Stimulated activated CD8-positive, alpha-beta memory T cell treated with anti-CD3 and anti-CD28 coated beads, Interleukin-7, amount 100 ng/mL, for 48 hours (primary cell): ENCODE data around the gene CAMK1G.
A peak's percentile ranks its signal among the peaks of the same experiment; 100 is the strongest.

Experiments
- DNase-seq, 2 donors: peaks; one replicate each; pipeline ENCODE4 v3.0.0-alpha.2; 2020; ENCODE audit warnings: low read depth in 1 of 2; ENCODE audit errors: extremely low read depth in 1 of 2

Gene CAMK1G

DNA sequence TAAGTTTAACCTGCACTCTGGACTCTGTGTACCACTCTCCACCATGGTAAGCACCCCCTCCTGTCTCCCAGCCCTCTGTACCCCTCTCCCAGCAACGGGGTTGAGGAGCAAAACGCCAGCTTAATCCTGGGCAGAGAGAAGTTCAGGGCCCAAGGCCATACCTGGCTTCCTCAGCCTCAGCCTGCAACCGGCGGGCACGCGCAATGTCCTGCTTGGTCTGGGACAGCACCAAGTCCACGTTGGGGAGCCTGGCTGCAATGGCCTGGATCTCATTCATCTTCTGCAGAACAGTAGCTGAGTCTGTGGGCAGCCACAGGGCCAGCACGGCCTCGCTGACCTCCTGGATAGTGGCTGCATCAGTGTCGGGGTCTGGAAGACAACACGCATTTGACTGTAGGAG is 34.8 kb downstream of the CAMK1G start:
- DNase-seq, result no peak

DNA sequence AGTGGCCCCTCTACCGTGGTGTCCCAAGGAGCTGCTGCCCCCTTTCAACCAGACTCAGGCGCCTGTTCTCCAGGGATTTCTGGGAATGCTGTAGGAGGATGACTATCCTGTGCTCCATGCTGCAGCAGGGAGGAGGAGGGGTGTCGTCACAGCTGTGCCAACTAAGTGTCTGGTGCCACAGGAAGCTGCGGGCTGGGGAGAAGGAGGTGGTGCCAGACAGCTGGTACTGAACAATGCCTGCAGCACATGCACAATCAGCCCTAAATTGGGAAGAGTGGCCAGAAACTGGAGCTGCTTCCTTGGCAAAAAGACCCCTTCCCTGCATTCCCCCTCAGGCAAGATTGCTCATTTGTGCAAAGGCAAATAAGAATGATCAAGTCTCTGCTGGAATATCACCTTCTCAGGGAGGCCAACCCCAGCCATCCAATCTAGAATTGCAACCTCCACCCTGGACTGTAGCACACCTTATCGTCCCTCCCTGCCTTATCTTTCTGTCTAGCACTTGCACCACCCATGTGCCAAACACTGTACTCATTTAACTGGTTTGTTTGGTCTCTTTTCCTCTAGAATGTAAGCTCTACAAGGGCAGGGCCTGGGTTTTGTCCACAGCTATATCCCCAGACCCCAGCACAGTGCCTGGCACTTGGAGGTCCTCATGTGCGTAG is 35.4 kb downstream of the CAMK1G start:
- DNase-seq, result no peak

DNA sequence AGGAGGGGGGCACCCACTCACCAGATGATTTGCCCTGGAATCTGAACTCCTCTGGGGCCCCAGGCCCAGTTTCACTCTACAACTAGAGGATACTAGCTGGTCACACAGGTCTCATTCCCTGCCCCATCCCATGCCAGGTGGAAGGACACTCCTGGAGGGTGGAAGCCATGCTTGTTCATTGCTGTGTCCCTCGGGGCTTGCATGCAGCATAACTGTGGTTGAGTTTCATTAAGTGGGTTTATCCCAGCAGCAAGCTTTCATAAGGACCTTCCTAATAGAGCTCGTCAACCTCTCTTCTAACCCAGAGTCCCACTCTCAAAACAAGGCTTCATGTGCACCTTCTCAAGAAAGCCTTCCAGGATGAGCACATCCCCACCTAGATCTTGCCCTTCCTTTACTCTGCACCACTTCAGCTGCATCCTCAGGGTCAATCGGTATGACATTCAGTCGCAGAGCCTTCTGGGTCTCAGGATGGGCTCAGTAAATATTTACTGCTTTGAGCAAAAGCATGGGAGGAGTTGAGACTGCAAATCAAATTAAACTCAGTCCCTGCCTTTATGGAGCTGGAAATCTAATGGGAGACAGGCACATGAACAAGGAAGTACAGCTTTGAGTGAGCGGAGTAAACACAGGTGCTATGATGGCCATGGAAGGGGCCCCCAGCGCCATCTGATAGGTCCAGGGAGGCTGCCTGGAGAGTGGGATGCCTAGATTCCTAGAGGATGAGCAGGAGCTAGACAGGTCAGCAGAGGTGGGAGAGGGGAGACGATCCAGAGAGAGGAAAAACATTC is 36.4 kb downstream of the CAMK1G start:
- DNase-seq, result no peak

DNA sequence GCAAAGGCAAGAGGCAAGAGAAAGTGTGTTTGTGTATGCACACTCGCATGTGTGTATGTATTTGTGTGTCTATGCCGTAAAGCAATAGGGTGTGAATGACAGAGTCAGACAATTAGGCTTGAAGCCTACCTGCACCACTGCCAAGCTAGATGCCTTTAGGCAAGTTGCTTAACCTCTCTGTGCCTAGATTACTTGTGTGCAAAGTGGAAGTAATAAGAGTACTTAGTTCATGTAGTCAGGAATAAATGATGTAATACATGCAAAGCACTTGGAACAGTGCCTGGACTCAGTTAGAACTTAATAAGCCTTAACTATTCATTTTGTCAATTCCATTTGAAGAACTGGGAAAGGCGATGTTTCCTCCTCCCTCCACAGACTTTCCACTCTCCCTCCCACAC is 37.0 kb downstream of the CAMK1G start:
- DNase-seq, result no peak

DNA sequence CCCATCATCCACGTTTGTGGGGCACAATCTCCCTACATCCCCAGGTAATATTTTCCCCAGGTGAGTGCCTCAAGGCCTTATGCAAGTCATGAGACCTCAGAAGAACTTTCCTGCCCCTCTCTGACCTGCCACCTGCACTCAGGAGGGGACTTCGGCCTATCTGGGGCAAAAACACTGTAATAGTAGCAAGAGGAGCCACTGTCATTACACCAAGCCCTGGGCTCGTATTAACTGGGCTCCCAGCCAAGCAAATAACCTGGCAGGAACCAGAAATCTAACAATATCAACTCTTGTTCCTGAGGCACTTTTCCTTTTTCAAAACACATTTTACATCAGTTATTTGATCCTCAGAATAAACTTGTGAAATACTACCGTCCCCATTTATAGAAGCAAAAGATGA is 37.8 kb downstream of the CAMK1G start:
- no peak for DNase-seq

DNA sequence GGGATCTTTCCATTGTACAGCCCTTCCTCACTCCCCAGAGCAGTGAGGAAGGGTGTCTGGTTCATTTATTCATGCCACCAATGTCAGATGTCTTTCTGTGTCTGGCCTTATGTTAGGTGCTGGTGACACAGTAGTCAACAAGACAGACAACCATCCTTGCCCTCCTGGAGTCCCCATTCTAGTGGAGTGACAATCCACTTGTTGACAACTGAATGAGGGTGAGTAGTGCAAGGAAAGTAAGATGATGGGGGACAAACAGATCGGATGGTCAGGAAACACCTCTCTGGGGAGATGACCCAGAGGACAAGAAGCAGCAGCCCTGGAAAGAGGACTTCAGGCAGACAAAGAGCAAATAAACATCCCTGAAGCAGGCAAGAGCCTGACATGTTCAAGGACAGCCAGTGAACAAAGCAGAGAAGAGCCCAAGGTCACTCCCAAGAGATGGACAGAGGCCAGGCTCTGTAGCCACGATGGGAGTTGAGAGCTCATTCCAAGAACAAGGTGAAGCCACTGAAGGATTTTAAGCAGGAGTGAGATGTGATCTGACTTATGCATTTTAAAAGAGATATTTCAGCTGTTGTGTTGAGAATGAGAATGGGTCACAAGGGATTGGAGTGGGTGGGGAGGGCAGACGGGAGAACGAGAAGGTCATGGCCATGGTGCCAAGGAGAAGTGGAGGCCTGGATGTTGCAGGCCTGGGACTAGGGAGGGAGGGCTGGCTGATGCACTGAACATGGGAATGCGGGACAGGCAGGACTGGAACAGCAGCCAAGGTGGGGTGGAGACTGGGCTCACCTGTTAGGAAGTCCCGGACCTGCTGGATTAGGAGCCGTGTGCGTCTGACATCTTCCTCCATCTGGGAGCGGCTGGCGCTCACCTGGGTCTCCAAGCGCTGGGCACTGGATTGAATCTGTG is 38.5 kb downstream of the CAMK1G start:
- no peak for DNase-seq

DNA sequence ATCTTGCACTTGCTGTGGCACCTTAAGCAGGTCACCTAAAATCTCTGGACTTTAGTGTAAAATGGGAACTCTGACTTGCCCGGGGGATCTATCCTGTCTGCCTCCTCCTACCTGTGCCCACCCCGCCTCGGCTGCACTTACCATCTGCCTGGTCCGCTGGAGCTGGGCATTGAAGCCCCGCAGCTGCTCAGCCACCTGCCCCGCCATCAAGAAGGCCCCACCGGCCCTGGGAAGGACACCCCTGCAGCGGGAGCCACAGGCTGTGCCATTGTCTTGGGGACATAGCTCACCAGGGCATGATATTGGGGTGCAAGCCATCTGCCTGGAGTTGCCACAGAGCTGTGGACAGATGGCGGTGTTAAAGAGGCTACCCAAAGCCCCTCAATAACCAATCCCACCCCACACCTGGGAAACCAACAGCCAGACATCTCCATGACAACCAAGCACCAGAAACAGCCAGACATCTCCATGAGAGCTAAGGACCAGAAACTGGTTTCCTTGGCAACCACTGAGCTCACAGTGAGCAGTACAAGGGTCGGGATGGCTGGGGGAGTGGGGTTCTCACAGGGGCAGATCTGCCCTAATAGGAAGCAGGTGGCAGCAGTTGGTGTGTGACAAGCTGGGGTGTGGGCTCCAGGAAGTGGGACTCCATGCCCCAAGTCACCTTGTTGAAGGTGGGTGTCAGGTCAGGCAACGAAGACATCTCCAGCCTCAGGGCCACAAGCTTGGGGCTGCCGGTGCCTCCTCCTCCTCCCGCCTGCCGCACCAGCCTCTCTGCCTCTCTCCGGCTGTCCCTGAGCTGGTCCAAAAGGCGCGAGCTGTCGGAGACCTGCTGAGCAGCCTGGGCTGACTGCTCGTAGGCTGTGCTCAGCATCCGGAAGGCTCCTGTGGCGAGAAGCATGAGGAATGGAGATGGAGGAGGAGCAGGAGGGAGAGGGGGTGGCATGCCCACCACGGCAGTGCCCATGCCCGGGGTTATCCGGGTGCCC is 39.6 kb downstream of the CAMK1G start:
- no peak for DNase-seq

DNA sequence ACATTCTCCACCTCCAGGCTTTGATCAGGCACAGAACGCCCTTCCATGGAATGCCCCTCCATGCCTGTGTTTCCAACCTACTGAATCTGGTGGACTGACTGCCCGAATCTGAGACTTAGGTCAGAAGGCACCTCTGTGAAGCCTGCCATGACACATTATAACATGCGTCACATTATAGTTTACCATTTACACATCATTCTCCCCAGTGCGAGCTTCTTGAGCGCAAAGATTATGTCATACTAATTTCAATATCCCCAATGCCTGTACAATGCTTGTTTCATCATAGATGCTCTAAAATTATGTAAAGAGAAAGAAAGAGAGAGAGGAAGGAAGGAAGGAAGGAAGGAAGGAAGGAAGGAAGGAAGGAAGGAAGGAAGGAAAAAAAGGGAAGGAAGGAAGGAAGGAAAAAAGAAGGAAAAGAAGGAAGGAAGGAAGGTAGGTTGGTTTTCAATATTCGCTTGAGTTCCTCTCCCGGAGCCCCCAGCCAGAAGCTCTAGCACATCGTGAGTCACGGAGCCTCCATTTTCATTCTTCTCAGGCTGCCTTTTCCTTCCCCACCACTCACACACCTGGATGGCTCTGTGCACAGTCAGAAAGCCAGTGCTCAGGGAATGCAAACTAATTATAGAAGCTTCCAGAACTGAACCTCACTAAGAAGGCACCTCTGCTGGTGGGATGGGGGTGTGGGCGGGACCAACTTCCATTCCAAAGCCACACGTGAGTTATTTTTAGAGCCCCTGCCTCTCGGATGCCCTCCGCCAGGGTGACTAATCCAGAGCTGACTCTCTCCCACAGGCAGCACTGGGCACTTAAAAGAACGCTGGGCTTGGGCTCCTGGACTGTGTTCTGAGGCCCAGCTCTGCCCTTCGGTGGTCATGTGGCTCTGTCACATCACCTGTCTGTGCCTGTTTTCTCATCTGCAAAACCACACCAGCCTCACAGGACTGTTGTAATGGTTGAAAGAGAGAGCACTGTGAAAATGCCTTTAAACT is 41.3 kb downstream of the CAMK1G start:
- no peak for DNase-seq

DNA sequence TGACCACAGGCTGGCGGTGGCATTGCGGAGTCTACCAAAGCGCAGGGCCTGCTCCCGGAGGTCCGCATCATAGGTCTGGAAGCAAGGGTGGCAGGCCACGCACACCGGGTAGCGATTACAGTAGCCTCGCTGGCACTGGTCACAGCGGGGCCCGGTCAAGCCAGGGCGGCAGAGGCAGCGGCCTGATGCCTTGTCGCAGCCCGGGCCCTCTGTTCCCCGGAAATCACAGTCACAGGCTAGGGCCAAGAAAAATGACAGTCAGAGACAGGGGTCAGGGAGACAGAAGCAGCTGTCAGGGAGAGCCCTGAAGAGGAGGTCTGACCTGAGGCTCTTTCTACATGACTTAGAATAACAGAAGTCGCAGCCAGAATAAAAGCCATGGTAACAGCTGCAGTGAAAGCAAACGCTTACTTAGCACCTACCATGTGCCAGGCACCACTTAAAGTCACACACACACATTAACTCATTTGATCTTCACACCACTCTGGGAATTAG is 42.3 kb downstream of the CAMK1G start:
- no peak for DNase-seq

DNA sequence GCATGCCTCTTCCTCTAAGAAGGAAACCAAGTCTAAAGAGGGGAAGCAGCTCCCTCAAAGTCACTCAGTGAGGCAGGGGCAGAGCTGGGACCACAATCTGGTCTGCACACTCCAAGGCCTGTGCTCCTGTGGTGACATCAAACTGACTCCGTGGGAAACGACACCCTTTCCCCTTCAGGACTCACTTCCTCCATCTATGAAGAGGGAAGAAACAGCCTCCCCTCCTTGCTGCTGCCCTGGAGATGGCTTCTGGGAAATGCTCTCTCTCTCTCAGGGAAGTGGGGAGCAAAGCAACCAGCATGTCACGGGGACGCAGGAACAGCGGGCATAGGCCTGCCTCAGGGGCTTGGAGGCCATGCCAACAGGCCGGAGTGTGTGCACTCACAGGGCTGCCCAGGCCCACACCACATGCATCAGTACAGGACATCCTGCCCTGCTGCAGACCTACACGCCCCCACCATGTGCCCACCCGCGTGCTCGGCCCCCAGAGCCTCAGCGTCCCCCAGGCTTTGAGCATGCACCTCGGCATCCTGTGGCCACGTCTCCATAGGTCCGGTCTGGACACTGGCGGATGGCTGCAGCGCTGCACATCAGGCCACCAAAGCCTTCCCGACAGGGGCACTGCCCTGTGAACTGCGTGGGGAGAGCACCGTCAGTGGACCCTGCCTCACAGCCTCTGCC is 43.0 kb downstream of the CAMK1G start:
- DNase-seq, result no peak

DNA sequence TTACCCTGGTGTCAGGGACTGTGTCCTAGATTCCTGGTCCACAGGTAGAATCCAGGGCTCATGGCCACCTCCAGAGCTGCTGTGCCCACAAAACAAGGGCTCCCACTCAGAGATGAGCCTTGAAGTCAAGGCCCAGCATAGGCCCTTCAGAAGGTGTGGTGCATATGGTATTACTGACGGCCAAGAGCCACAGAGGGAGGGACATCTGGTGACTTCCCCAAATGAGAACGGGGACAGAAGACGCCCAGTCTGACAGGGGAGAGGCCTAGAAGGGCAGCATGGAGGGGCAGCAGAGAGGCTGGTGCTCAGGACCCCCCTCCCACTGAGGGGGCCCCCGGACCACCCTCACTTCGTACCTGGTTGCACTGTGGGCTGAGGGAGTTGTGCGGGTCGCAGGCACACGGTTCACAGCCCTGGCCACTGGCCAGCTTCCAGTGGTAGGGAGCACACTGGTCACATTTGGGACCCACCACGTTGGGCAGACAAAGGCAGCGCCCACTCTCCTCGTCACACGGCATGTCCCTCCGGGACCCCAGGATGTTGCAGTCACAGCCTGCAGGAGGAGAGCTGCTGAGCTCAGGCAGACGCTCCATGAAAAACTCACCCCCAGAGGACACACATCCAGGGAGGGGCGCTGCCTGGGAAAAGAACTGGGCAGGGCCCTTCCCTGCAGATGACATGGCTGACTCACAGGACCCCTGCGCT is 43.7 kb downstream of the CAMK1G start:
- DNase-seq, result no peak

DNA sequence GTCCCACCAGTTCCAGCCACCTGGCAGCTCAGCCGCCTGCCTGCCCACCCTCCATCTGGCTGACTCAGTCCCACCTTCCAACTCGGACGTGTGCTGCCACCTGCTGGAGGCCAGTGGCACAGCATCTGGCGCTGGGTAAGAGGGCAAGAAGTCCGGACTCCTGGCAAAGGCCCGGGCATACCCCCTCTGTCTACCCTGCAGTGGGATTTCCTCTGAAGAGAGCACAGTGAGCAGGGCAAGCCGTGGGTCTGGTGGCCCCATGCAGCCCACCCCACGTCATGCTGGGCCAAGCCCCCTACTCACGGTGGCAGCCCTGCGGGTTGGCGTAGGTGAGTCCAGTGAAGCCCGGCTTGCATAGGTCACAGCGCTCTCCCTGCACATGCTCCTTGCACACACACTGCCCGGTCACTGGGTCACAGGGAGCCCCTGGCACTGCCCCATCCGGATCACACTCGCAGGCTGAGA is 44.2 kb downstream of the CAMK1G start:
- DNase-seq, result peak; percentile 62 to 63

DNA sequence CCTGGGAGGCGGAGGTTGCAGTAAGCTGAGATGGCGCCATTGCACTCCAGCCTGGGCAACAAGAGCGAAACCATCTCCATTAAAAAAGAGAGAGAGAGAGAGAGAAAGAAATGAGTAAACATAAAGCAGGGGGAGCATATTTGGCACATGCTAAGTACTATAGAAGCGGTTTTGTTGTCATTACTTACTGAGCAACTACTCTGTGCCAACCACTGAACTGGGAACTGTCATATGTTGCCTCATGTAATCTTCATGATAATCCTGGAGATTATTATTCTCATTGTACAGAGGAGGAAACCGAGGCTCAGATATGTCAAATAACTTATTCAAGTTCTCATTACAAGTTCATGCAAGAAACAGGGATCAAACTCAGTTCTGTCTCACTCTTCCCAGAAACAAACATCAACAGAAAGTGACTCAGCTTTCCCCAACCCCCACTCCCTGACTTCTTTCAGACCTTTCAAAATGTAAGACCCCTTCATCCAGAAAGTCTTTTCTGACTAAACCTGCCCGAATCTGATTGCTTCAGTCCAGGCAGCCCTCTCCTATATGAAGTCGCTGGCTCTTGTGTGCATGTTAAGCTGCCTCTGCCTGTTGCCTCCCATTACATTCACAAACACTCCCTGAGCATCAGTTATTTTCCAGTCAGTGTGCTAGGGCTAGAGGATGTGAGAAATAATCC is 45.2 kb downstream of the CAMK1G start:
- DNase-seq, result no peak

DNA sequence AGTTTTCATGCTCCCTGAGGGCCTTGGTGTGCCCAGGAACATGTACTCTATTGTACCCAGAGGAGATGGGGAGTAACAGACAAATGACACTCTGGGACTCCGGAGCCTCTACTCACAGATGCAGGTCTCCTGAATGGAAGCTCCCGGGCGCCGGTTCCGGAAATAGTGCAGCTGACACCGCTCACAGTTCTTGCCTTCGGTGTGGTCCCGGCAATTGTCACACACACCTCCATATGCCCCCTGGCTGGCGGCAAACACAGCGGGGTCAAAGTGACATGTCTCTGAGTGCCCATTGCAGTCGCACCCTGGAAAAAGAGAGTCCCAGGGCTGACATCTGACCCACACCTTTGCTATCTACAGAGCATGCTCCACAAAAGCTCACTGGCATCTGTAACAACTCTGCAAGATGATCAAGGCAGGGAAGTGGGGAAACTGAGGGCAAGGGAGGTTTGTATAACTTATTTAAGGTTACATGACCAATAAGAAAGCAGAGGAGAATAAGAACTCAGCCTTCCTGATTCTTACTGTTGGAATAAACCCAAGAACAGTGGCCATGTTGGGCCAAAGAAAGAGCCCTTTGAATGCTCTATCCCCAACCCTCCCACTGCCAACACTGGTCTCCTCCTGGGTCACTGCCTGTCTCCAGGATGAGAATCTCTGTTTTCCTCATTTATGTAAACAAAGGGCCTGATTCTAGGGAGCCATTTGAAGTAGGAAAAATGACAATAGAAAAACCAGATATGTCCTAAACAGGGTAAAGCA is 46.3 kb downstream of the CAMK1G start:
- no peak for DNase-seq

DNA sequence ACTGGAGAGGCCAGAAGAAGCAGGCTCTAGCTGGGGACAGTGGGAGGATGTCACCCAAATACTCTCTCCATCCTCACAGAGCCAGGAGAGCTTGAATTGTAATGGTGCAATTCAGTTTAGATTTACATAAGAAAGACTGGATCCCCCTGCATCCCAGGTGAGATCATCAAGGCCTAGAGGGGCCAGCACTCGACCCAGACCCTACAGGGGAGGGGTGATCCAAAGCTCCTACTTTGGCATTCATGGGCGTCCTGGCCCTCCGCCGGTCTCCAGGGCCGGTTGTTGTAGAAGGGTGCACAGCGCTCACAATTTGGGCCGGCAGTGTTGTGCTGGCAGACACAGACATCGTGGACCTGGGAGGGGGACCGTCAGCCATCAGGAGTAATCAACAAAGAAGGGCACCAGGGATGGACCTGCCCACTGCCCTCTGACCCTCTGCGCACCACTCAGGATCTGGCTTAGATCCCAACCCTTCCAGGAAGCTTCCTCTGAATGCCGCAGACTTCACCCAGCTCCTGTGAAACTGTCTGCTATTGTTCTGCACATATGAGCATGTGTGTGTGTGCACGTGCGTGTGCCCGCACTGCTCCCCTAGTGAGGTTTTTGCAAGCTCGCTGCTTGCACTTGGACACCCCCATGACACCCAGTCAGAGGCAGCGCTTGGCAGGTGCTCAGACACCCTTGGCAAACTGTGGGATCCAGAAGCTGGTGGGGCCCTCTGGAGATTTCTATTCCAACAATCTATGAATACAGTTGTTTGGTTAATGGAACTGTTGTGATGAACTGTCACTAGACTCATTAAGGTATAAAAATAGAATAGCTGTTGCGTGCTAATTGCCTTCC is 47.1 kb downstream of the CAMK1G start:
- DNase-seq, result no peak
